Keratinocyte (primary cell): ENCODE measurements around the gene GOLGA6B.
"Not testable (repeated sequence)": the region's sequence is repeated elsewhere in the genome, so short reads cannot be mapped to it uniquely, and the experiment has no call there.

Experiments
- EZH2 ChIP-seq: IDR thresholded peaks from one replicate; pipeline ENCODE4 v1.6.1; 2012; ENCODE audit warnings: inconsistent platforms, mild to moderate bottlenecking, low read length, moderate library complexity
- TF ChIP-seq, protein P1 (sequence below), 3 experiments: IDR thresholded peaks in 1 of 3; conservative IDR thresholded peaks in 1 of 3; optimal IDR thresholded peaks in 1 of 3; 2 replicates in 2 of 3; 3 replicates in 1 of 3; pipeline versions ENCODE3 to v1.5.1; 2011; ENCODE audit warnings: low read length in 3 of 3, mild to moderate bottlenecking in 3 of 3, moderate library complexity in 2 of 3, control low read depth in 1 of 3, inconsistent platforms in 1 of 3; ENCODE audit not compliant: insufficient read depth in 2 of 3; ENCODE audit errors: extremely low read depth in 1 of 3

DNA sequence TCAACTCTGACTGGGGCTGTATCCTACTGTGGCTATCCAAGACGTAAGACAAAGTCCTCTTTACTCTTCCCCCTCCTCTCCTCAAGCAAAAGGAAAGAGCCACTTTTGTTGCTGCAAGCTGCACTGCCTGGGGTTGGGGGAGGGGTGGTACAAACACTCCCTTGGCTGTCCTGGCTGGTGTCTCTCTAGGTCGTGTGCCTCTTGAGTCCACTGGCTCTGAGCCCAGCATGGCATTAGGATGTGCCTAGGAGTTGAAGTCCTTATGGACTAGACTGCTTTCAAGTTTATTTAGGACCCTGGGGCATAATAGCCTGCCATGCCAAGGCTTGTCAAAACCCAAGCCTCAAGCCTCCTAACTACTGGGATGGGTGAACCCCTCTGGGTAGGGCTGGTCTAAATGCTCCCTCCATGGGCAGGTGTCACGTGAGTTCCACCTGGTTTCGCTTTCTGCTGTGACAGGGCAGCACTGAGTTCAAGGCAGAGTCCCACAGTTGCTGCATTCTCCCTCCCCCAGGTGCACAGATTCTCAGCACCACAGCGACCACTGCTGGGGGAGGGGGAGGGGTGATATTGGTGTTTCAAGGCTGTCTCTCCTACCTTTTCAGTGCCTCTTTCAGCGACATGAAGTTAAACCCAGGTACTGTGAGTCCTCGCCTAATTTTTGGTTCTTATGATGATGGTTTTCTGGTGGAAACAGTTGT is 38.8 kb upstream of the GOLGA6B start:
- TF ChIP-seq, protein P1, sequence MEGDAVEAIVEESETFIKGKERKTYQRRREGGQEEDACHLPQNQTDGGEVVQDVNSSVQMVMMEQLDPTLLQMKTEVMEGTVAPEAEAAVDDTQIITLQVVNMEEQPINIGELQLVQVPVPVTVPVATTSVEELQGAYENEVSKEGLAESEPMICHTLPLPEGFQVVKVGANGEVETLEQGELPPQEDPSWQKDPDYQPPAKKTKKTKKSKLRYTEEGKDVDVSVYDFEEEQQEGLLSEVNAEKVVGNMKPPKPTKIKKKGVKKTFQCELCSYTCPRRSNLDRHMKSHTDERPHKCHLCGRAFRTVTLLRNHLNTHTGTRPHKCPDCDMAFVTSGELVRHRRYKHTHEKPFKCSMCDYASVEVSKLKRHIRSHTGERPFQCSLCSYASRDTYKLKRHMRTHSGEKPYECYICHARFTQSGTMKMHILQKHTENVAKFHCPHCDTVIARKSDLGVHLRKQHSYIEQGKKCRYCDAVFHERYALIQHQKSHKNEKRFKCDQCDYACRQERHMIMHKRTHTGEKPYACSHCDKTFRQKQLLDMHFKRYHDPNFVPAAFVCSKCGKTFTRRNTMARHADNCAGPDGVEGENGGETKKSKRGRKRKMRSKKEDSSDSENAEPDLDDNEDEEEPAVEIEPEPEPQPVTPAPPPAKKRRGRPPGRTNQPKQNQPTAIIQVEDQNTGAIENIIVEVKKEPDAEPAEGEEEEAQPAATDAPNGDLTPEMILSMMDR (optimal IDR thresholded peaks at IDR 0.05 in 1 of 3, IDR thresholded peaks at IDR 0.05 in 1 of 3, conservative IDR thresholded peaks at IDR 0.05 in 1 of 3; ENCODE audit: extremely low read depth in 1 of 3, insufficient read depth in 2 of 3, low read length in 3 of 3) = not testable (repeated sequence)
- TF ChIP-seq EZH2 = not testable (repeated sequence)
